Nephron progenitor cell (in vitro differentiated cells): Measurements from ENCODE around the gene MSI2.

Experiments
- DNase-seq: peaks from one replicate; pipeline ENCODE4 v3.0.0; 2021
- H3K27ac Mint-ChIP-seq: 2 replicates; pipeline ENCODE4 v1.8.0; 2021; ENCODE audit warnings: mild to moderate bottlenecking, moderate library complexity, mixed read lengths
- H3K27me3 Mint-ChIP-seq: 2 replicates; pipeline ENCODE4 v1.8.0; 2021; ENCODE audit warnings: mild to moderate bottlenecking, low read depth, mixed read lengths; ENCODE audit not compliant: poor library complexity
- H3K36me3 Mint-ChIP-seq: 2 replicates; pipeline ENCODE4 v1.8.0; 2021; ENCODE audit warnings: low read depth, mixed read lengths
- H3K4me1 Mint-ChIP-seq: 2 replicates; pipeline ENCODE4 v1.8.0; 2021; ENCODE audit warnings: mixed read lengths
- H3K4me3 Mint-ChIP-seq: 2 replicates; pipeline ENCODE4 v1.8.0; 2021; ENCODE audit warnings: mild to moderate bottlenecking, moderate library complexity, mixed read lengths
- H3K9me3 Mint-ChIP-seq: 2 replicates; pipeline ENCODE4 v1.8.0; 2021; ENCODE audit warnings: mild to moderate bottlenecking, moderate library complexity, mixed read lengths
- TF ChIP-seq, protein P1 (sequence below): fragments of 200-600 bp; sonication (generic); IDR thresholded peaks from 2 replicates; pipeline ENCODE4 v1.5.0; 2021; ENCODE audit warnings: antibody characterized with exemption

MSI2 gene

DNA sequence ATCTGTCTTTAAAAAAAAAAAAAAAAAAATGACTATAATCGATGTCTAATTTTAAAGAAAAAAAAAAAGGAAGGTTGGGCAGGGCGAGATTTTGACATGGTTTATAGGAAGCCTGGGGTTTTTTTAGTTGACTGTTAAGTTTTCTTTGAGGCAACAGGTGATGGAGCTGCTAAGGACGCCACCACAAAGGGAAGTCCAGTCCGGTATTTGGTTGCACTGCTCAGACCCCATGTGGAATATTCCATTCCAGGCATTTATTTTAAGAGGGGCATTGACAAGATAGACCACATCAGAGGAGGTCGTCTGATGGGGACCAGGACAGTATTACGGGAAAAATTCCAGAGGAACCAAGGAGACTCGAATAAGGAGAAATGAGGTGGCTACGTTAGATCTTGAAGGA is 320.4 kb downstream of the MSI2 start:
- Mint-ChIP-seq H3K4me1 (peaks cover 73% of the 10 kb centered on the region), H3K36me3 (peaks cover 23% of the 10 kb centered on the region), H3K27ac (peak overlapping the region; percentile 85), H3K4me3 (peak overlapping the region; percentile 76), H3K9me3 (no peaks in the 10 kb centered on the region), H3K27me3 (peaks cover 7% of the 10 kb centered on the region)
- no peak for DNase-seq
- TF ChIP-seq, protein P1, sequence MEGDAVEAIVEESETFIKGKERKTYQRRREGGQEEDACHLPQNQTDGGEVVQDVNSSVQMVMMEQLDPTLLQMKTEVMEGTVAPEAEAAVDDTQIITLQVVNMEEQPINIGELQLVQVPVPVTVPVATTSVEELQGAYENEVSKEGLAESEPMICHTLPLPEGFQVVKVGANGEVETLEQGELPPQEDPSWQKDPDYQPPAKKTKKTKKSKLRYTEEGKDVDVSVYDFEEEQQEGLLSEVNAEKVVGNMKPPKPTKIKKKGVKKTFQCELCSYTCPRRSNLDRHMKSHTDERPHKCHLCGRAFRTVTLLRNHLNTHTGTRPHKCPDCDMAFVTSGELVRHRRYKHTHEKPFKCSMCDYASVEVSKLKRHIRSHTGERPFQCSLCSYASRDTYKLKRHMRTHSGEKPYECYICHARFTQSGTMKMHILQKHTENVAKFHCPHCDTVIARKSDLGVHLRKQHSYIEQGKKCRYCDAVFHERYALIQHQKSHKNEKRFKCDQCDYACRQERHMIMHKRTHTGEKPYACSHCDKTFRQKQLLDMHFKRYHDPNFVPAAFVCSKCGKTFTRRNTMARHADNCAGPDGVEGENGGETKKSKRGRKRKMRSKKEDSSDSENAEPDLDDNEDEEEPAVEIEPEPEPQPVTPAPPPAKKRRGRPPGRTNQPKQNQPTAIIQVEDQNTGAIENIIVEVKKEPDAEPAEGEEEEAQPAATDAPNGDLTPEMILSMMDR: no peak

- Mint-ChIP-seq H3K4me1 (peaks cover 79% of the 10 kb centered on the region), H3K36me3 (peaks cover 22% of the 10 kb centered on the region), H3K27ac (peak overlapping the region; percentile 97), H3K27me3 (peaks cover 7% of the 10 kb centered on the region), H3K4me3 (peak overlapping the region; percentile 76), H3K9me3 (no peaks in the 10 kb centered on the region)
- DNase-seq: no peak
- TF ChIP-seq, protein P1: no peak
Measured at GRCh38 chr17:57577751-57578607, 321.7 kb downstream of the MSI2 start.

DNA sequence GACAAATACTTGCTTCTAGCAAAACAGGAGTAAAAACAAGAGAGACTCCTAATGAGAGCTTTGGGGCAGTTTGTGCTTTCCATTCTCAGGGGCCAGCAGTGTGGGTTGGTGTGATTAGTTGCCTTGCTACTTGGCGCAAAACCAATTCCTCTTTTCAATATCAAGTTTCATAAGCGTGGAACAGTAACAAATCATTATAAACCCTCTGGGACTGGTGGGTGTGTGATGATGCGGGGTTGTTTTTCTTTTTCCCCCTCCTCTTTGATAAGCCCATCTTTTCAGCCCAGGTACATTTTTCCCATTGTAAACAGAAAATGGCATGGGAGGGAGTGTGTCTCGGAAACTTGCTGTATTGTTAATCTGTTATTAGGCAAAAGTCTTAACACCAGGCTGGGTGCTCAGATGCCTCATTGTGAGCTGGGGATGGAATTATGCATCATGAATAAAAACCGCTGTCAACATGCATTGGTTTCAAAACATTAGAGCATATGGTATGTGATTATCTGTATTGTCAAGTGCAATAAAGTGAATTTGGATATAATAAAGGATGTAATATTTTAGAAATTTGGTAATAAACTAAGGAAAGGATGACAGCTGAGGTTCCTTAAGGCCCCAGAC is 322.4 kb downstream of the MSI2 start:
- Mint-ChIP-seq H3K27ac (peak overlapping the region; percentile 97), H3K9me3 (no peaks in the 10 kb centered on the region), H3K36me3 (peaks cover 19% of the 10 kb centered on the region), H3K4me3 (peak overlapping the region; percentile 76), H3K4me1 (peaks cover 75% of the 10 kb centered on the region), H3K27me3 (peaks cover 7% of the 10 kb centered on the region)
- DNase-seq: no peak
- TF ChIP-seq, protein P1: no peak

- DNase-seq: no peak
- Mint-ChIP-seq H3K27me3 (peaks cover 7% of the 10 kb centered on the region), H3K36me3 (peaks cover 16% of the 10 kb centered on the region), H3K4me1 (peaks cover 74% of the 10 kb centered on the region), H3K9me3 (no peaks in the 10 kb centered on the region), H3K27ac (peak overlapping the region; percentile 77), H3K4me3 (no peak overlapping the region)
- TF ChIP-seq, protein P1: no peak
Measured at GRCh38 chr17:57579245-57579644, 322.9 kb downstream of the MSI2 start.

DNA sequence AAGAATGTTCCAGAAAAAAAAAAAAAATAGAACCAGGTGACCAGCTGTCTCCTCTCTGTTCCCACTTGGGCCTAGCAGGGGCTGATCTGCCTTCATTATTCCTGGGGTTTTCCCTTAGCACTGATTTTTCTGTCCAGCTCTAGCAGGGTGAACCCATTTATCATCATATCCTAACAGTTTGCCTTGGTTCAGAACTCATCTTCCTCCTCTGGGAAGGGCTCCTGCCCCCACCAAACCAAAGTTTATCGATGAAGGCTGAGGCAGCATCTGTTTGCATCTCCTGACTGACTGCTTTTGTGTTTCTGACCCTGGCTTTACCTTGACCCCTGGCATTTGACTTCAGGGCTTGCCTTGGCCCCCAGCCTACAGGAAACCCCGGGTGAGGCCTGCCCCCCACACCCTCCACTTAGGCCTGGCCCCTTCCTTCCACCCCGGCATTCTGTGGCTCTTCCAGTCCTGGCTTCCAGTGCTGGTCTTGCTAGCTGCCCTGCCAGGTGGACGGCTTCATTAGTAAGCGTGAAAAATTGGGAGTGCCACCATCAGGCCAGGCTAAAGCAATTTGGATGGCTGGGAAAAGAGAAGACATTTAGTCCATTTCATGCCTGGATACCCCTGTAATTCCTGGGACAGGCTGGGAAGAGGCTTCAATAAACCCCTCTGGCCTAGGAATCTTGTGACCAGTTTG is 323.9 kb downstream of the MSI2 start:
- no peak for DNase-seq
- Mint-ChIP-seq H3K27me3 (peaks cover 10% of the 10 kb centered on the region), H3K36me3 (peaks cover 16% of the 10 kb centered on the region), H3K27ac (peak overlapping the region; percentile 93), H3K9me3 (no peaks in the 10 kb centered on the region), H3K4me1 (peaks cover 81% of the 10 kb centered on the region), H3K4me3 (no peak overlapping the region)
- TF ChIP-seq, protein P1: no peak
